HG03280 (cell line): ENCODE measurements around the gene IL2RG.

Experiments
- ATAC-seq: cut with Tn5 transposase; IDR thresholded peaks from one replicate; pipeline ENCODE4 v1.9.1; 2021; ENCODE audit warnings: mild to moderate bottlenecking, moderate library complexity; ENCODE audit not compliant: unreplicated experiment

IL2RG gene

GRCh38 chrX:71111141-71111843, at the start of gene IL2RG:
IL2RG (minus strand) TSS chrX:71111577; CDS start chrX:71111539, 38 bp downstream.
- ATAC-seq, result peak; percentile 93

- ATAC-seq, result no peak
Observed at GRCh38 chrX:71160475-71160874, 49.1 kb upstream of the IL2RG start.

GRCh38 chrX:71159335-71159734, 48.0 kb upstream of the IL2RG start:
- no peak for ATAC-seq

GRCh38 chrX:71158603-71159002, 47.2 kb upstream of the IL2RG start:
- no peak for ATAC-seq

GRCh38 chrX:71154641-71155040, 43.3 kb upstream of the IL2RG start:
- no peak for ATAC-seq

- ATAC-seq, result no peak
Observed at GRCh38 chrX:71154196-71154595, 42.8 kb upstream of the IL2RG start.

GRCh38 chrX:71151366-71151765, 40.0 kb upstream of the IL2RG start:
- ATAC-seq, result no peak

GRCh38 chrX:71148278-71148663, 36.9 kb upstream of the IL2RG start:
- ATAC-seq, result no peak

GRCh38 chrX:71147496-71148277, 36.3 kb upstream of the IL2RG start:
- ATAC-seq, result no peak

- ATAC-seq, result no peak
Observed at GRCh38 chrX:71144651-71145050, 33.3 kb upstream of the IL2RG start, which contains the start of gene NLGN3. NLGN3 (plus strand) TSS chrX:71144841; CDS start chrX:71147750, 2,909 bp downstream.

- no peak for ATAC-seq
Observed at GRCh38 chrX:71143508-71143907, 32.1 kb upstream of the IL2RG start.

- ATAC-seq, result no peak
Observed at GRCh38 chrX:71140440-71140839, 29.1 kb upstream of the IL2RG start.

GRCh38 chrX:71131510-71131909, 20.1 kb upstream of the IL2RG start:
- no peak for ATAC-seq

- no peak for ATAC-seq
Observed at GRCh38 chrX:71128915-71129765, 17.8 kb upstream of the IL2RG start.

- ATAC-seq, result no peak
Observed at GRCh38 chrX:71128166-71128833, 16.9 kb upstream of the IL2RG start.

GRCh38 chrX:71118985-71119535, 7.7 kb upstream of the IL2RG start:
- ATAC-seq, result no peak

- peak; percentile 95 for ATAC-seq
Observed at GRCh38 chrX:71118032-71118984, 6.9 kb upstream of the IL2RG start, which contains the start of gene MED12. MED12 (plus strand) TSS chrX:71118596; CDS start chrX:71118755, 159 bp downstream.

- ATAC-seq, result no peak
Observed at GRCh38 chrX:71117358-71117757, 6.0 kb upstream of the IL2RG start.

- peak; percentile 19 for ATAC-seq
Observed at GRCh38 chrX:71111921-71112431, 599 bp upstream of the IL2RG start.
